GM18858 (cell line): ENCODE data around the gene CNGB1.

Source experiments
- ATAC-seq: cut with Tn5 transposase; IDR thresholded peaks from one replicate; pipeline ENCODE4 v1.9.1; 2021; ENCODE audit not compliant: unreplicated experiment

Gene CNGB1

DNA sequence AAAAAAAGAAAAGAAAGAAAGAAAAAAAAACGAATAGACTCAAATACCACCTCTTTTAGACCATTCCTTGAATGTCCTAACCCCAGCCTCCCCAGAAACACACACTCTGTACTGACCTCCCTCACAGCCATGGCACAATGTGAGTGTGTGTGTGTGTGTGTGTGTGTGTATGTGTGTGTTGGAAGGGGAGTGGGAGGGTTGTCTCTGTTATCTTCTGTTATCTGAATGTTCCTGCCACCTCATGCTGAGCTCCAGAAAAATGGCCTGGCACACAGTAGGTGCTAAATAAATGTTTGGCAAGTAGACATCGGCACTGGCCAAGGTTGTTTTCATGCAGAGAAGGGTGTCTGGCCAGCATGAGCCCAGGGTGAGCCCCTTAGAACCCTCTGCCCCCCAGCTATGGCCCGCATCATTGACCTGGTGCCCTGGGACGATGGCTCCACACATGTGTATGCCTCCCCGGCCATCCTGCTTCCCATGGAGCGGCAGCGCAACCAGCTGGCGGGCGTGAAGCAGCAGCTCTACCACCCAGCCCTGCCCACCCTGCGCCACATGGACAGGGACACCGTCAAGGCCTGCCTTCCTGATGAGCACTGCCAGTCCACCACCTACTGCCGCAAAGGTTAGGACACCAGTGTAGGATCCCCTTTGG lies 6.6 kb upstream of the CNGB1 start:
- no peak for ATAC-seq

- no peak for ATAC-seq
Measured at GRCh38 chr16:57976331-57976796, 5.4 kb upstream of the CNGB1 start.

DNA sequence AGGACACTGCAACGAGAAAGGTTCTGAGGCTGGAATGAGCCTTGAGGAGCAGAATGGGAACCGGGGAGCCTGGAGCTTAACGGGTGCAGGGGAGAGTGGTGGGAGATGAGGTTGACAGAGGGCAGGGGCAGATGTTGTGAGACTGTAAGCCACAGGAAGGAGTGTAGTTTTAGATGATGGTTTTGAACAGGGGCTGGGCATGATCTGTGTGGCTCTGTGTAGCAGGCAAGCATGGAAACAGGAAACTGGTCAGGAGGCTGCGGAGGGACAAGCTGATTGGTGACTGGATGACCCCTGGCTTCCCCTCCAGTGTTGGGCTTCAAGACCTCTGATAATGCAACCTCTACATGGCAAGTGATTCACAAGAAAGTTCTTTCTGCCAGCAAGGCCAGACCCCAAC lies 1.4 kb upstream of the CNGB1 start:
- no peak for ATAC-seq

DNA sequence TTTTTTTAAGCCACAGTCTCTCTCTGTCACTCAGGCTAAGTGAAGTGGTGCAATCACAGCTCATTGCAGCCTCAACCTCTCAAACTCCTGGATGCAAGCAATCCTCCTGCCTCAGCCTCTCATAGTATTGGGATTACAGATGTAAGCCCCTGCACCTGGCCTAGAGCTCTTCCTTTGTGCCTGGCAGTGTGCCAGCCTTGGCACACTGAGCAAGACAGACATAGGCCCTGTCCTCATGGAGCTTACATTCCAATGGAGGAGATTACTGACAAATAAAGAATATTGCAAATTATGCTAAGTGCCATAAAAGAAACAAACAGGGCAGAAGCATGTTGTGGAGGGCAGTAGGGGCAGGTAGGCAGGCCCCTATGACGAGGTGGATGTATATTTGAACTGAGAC lies 920 bp upstream of the CNGB1 start:
- ATAC-seq = no peak

GRCh38 chr16:57970319-57970718 lies 609 bp downstream of the CNGB1 start:
- no peak for ATAC-seq

DNA sequence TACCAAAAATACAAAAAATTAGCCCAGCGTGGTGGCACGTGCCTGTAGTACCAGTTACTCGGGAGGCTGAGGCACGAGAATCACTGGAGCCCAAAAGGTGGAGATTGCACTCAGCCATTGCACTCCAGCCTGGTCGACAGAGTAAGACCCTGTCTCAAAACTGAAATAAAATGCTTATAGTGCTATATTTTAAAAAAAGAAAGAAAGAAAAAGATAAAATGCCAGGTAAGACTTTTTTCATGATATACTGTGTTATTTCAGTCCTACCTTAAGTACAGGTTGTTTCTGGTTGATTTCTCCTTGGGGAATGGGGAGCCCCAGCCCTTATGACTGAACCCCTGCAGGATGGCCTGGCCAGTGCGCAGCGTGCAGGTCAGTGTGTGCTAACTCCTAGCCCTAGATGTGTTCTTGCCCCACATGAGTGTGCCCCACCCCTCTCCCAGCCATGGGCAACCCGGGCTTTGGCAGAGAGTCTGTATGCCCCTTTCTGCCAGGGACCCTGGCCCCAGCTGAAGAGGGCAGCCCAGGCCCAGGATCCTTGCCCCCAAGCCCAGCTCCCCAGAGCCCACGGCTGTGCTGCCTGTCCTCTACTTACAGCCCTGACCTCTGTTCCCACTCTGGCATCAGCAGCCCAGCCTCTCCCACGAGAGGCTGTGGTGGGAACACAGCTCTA lies 1.3 kb downstream of the CNGB1 start:
- ATAC-seq = no peak

DNA sequence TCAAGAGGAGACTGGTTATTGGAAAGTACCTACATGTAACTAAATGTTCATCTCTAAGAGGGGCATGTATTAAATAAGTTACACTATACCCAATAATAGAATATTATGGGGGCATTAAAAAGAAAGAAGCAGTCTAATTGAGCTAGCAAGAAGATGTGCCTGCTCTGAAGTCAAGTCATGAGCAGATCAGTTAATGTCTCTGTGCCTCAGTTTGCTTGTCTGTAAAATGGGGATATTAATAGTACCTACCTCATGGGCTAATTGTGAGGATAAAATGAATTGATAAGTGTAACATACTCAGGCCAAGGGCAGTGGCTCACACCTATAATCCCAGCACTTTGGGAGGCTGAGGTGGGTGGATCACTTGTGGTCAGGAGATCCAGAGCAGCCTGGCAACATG lies 3.0 kb downstream of the CNGB1 start:
- no peak for ATAC-seq

DNA sequence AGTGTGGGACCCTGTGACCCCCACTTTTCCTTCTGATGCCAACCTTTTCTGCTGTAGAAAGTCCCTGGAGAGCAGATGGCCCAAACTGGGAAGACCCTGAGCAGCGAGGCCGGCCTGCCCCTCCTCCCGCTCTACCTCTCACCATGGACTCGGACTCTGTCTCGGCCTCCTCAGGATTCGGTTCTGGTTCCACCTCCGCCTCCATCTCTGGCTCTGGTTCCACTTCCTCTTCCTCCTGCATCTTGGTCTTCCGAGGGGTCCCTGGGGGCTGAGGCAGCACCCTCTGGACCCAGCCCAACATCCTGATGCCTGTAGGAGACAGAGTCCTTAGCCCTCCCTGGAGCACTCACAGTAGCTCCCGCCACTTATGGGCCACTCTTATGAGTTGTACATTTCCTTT lies 3.9 kb downstream of the CNGB1 start:
- ATAC-seq = no peak

- ATAC-seq = no peak
Measured at GRCh38 chr16:57966204-57966771, 4.6 kb downstream of the CNGB1 start.

DNA sequence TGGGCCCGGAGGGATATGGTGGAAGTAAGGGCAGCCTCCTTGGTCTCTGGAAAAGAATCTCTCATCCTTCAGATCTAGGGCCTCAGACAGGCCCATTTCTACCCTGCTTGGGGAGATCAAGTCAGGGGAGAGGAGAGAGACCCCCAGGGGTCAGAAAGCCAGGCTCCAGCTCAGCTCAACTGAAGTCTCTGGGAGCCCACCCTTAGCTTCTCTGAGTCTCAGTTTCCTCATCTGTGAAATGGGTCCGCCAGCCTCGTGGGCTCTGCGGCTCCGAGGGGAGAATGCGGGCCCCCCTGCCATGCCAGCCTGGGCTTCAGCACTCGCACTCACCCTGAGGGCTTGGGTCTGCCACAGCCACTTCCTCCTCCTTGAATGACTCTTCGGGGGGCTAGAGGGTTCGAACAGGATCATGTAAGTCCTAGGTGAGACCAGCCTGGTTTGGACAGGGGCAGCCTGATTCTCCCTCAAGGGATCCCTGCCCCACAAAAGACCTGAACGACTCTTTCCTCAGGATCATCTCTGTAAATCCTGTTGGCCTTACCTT lies 6.7 kb downstream of the CNGB1 start:
- no peak for ATAC-seq

DNA sequence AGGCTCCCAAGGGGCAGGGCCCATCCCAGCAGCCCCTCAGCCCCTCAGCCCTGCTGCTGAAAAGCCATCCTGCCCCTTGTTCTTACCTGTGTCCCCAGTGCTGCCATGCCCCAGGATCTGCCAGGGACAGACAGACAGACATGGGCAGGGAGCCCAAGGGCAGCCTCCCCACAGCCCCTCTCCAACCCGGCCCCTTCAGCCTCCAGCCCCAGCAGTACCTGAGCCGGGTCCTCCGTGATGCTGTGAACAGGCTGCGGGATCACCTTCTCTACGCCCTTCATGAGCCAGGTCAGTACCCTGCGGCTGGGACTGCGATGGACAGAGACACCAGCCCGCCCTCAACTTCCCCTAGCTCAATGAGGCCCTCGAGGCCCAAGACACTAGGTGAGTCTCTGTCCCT lies 8.2 kb downstream of the CNGB1 start:
- ATAC-seq = no peak

- ATAC-seq = no peak
Measured at GRCh38 chr16:57962046-57962445, 8.9 kb downstream of the CNGB1 start.

DNA sequence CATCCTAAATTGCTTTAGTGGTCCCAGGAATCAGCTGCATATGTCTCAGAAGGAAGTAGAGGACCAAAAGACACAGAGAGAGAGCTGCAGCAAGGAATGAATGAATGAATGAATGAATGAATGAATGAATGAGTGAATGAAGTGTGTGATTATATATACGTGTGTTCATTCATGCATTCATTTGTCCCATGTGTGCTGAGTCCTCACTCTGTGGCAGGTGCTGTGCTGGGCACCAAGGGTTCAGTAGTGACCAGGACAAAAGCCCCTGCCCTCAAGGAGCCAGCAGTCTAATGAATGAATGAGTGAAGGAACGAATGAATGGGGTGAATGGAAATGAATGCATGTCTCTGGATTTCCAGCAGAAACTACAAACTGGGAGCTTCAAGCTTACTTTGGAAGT lies 9.4 kb downstream of the CNGB1 start:
- ATAC-seq = no peak

GRCh38 chr16:57960826-57961472 lies 10.0 kb downstream of the CNGB1 start:
- no peak for ATAC-seq

DNA sequence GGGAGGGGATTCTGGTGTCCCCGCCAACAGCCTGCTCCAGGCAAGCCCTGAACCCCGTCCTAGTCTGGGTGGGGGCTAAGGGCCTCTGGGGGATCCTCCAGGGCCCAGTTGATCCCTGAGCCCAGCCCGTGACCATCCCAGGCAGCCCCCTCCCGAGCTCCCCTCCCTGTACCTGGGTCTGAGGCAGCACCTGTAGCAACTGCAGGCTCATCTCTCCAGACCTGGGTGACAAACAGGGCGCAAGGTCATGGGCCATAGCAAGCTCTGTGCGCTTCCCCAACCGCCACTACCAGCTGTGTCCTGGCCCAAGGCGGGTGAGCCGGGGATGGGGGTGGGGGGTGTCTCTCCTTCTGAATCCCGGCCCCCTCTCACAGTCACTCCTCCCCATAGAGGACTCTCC lies 10.6 kb downstream of the CNGB1 start:
- ATAC-seq = no peak

GRCh38 chr16:57959804-57960203 lies 11.1 kb downstream of the CNGB1 start:
- ATAC-seq = no peak

DNA sequence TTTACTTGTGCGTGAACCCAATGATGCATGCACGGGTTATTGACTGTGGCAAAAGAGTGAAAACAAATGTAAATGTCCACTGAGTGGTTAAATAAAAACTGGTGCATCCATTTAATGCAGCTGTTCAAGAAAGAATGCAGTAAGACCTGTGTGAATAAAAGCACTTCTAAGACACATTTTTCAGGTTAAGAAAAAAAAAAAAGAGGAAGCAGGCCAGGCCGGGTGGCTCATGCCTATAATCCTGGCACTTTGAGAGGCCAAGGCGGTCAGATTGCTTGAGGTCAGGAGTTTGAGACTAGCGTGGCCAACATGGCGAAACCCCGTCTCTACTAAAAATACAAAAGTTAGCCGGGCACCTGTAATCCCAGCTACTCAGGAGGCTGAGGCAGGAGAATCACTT lies 11.8 kb downstream of the CNGB1 start:
- ATAC-seq = no peak

DNA sequence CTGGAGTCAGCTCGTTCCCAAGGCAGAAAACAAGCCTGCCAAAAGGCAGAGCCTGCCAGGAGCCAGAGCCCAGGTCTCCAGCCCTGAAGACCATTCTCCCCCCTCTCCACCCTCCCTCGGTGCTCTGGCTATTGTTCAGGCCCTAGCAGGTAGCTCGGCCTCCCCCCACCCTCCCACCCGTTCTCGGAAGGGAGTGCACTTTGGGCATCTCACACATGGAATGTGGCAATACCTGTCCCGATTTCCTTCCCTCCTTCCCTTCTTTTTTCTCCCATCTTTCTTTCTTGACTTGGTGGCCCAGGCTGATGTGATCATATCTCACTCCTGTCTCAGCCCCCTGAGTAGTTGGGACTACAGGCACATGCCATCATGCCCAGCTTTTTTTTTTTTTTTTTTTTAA lies 12.4 kb downstream of the CNGB1 start:
- ATAC-seq = no peak

GRCh38 chr16:57957673-57958392 lies 13.1 kb downstream of the CNGB1 start:
- no peak for ATAC-seq

DNA sequence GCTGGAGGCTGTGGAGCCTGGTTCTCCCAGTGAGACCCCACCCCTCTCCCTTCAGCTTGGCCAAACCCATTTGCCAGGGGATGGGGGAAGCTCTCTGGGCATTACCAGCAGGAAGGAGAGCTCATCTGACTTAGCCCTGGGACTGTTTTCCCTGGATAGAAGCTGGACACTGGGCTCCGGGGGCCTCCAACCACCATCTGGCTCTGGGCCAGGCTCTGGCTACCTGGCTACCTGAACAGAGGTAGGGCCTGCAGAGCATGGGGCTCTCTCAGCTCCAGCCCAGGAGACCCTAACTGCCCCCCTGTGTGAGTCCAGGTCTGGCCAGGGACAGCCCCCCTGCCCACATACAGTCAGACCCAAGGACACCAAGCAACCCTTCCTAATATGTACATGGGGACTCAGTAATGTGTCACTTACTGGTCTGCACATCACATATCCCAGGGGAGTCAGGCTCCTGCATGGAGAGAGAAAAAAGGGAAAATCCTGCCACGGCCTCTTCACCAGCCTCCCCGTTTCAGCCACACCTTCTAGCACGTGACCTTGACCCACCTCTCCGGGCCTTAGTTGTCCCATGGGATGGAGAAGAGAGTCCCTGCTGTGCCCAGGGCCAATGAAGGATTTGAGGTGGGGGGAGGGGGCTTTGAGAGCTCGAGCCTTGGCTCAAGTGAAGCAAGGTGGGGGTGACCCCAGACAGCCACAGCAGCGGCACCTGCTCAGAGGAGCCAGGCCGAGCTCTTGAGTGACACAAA lies 13.8 kb downstream of the CNGB1 start:
- no peak for ATAC-seq
